Tibial nerve (tissue), 4 donors: ENCODE measurements around the gene NCAM2.

Experiments used
- EP300 ChIP-seq, 2 donors: sonication (generic); formaldehyde crosslinking; IDR thresholded peaks; one replicate each; pipeline ENCODE4 v1.6.1; 2017; ENCODE audit warnings: antibody characterized with exemption in 2 of 2, mild to moderate bottlenecking in 1 of 2
- TF ChIP-seq, protein P1 (sequence below), 5 experiments: fragments of 200-600 bp in 3 of 5; fragments of 450-650 bp in 2 of 5; sonication (generic) in 3 of 5; IDR thresholded peaks; one replicate each; pipeline ENCODE4 v1.5.1; 2016 to 2019; ENCODE audit warnings: antibody characterized with exemption in 5 of 5, mild to moderate bottlenecking in 3 of 5, moderate library complexity in 2 of 5

DNA sequence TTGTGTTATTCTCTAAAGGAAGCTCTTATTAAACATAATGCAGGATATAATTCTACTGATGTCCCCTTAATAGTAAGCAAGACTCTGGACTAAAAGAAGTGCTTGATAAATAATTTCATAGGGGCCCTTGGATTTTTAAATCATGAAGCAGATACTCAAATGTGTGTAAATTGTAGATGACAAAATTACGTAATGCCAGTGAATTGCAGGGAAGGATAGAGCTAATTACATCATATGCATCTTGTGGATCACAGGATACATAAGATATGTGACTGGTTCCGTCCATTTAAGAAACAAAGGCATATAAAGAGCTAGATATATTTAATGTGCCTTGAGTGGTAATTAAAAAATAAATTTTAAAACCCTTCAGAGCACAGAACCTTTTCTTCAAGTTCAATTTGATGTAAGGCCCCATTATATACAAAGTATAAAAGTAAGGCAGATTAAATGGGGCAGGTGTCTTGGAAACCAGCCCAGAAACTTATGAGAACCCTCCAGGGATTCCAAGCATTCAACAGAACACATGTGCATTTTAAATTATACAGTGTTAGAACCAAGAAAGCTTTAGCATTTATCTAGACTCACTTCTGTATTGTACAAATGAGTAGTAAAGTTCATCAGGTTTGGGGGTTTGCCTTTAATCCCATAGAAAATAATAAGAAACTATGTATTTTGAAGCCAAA is 190.4 kb downstream of the NCAM2 start:
- TF ChIP-seq EP300 (IDR thresholded peaks at IDR 0.05), result no peak
- TF ChIP-seq, protein P1, sequence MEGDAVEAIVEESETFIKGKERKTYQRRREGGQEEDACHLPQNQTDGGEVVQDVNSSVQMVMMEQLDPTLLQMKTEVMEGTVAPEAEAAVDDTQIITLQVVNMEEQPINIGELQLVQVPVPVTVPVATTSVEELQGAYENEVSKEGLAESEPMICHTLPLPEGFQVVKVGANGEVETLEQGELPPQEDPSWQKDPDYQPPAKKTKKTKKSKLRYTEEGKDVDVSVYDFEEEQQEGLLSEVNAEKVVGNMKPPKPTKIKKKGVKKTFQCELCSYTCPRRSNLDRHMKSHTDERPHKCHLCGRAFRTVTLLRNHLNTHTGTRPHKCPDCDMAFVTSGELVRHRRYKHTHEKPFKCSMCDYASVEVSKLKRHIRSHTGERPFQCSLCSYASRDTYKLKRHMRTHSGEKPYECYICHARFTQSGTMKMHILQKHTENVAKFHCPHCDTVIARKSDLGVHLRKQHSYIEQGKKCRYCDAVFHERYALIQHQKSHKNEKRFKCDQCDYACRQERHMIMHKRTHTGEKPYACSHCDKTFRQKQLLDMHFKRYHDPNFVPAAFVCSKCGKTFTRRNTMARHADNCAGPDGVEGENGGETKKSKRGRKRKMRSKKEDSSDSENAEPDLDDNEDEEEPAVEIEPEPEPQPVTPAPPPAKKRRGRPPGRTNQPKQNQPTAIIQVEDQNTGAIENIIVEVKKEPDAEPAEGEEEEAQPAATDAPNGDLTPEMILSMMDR (IDR thresholded peaks at IDR 0.05), result no peak
